ENCODE data around the gene CHAC2. TPM values are rescaled to one million over a fixed set of nuclear protein-coding genes. Genes with fewer than 3 reads are reported as not detected.
"Not testable (repeated sequence)": the region's sequence is repeated elsewhere in the genome, so short reads cannot be mapped to it uniquely, and the experiment has no call there.

CHAC2 gene
- total RNA-seq, 2 donors from 2014 or later = 10.6 to 19.3 TPM

GRCh38 chr2:53823639-53824038, 56.0 kb downstream of the CHAC2 start:
- ATAC-seq; H3K27me3 Mint-ChIP-seq; H3K4me1 Mint-ChIP-seq (ENCODE audit: low read depth in 2 of 2); DNase-seq (ENCODE audit: low spot score); H3K36me3 Mint-ChIP-seq; H3K27ac Mint-ChIP-seq; H3K9me3 Mint-ChIP-seq; H3K4me3 Mint-ChIP-seq: not testable (repeated sequence)

Other genes starting within 250 kb of the CHAC2 start
- gene ASB3, start 19.1 kb downstream of the CHAC2 start, total RNA-seq = 10 to 100 TPM; 18.9 to 29.1 TPM
- gene ERLEC1, start 19.2 kb downstream of the CHAC2 start, total RNA-seq = 10 to 100 TPM; 24.8 to 45.9 TPM
- 10 to 100 TPM in 1 of 2 donors, 1 to 10 TPM in 1; 3.9 to 13.2 TPM for gene GPR75, start 92.2 kb downstream of the CHAC2 start, total RNA-seq
- gene PSME4, start 203.2 kb downstream of the CHAC2 start, total RNA-seq = 10 to 100 TPM; 64.9 to 85.0 TPM

Data from natural killer cell treated with Interleukin-12 subunit alpha and Interleukin-12 subunit beta and Interleukin-15 and Interleukin-18, amount 100 ng/mL, for 72 hours (primary cell).